Measurements from ENCODE around the gene TPO.
"Not testable (repeated sequence)": the region's sequence is repeated elsewhere in the genome, so short reads cannot be mapped to it uniquely, and the experiment has no call there.

Gene TPO

GRCh38 chr2:1405967-1406366 is 7.3 kb upstream of the TPO start:
- no peak for DNase-seq (ENCODE audit: low read depth)

- DNase-seq (ENCODE audit: low read depth) = no peak
These were observed 6.8 kb upstream of the TPO start for GRCh38 chr2:1406434-1406833.

- DNase-seq (ENCODE audit: low read depth) = no peak
These were observed 5.2 kb upstream of the TPO start for GRCh38 chr2:1407950-1408675.

GRCh38 chr2:1414121-1414520 is 858 bp downstream of the TPO start:
- no peak for DNase-seq (ENCODE audit: low read depth)

- not testable (repeated sequence) for DNase-seq (ENCODE audit: low read depth)
These were observed 1.6 kb downstream of the TPO start for GRCh38 chr2:1414901-1415300.

GRCh38 chr2:1415501-1415900 is 2.2 kb downstream of the TPO start:
- no peak for DNase-seq (ENCODE audit: low read depth)

- DNase-seq (ENCODE audit: low read depth) = no peak
These were observed 5.3 kb downstream of the TPO start for GRCh38 chr2:1418566-1418965.

- no peak for DNase-seq (ENCODE audit: low read depth)
These were observed 7.7 kb downstream of the TPO start for GRCh38 chr2:1420746-1421480.

- DNase-seq (ENCODE audit: low read depth) = no peak
These were observed 8.5 kb downstream of the TPO start for GRCh38 chr2:1421731-1422130.

GRCh38 chr2:1422131-1422530 is 8.9 kb downstream of the TPO start:
- no peak for DNase-seq (ENCODE audit: low read depth)

- DNase-seq (ENCODE audit: low read depth) = no peak
These were observed 9.5 kb downstream of the TPO start for GRCh38 chr2:1422716-1423285.

- DNase-seq (ENCODE audit: low read depth) = no peak
These were observed 13.8 kb downstream of the TPO start for GRCh38 chr2:1427086-1427485.

GRCh38 chr2:1429895-1430294 is 16.6 kb downstream of the TPO start:
- DNase-seq (ENCODE audit: low read depth) = no peak

GRCh38 chr2:1430491-1430890 is 17.2 kb downstream of the TPO start:
- DNase-seq (ENCODE audit: low read depth) = no peak

GRCh38 chr2:1431886-1432400 is 18.7 kb downstream of the TPO start:
- no peak for DNase-seq (ENCODE audit: low read depth)

GRCh38 chr2:1432726-1433125 is 19.5 kb downstream of the TPO start:
- no peak for DNase-seq (ENCODE audit: low read depth)

GRCh38 chr2:1436369-1436768 is 23.1 kb downstream of the TPO start:
- no peak for DNase-seq (ENCODE audit: low read depth)

- no peak for DNase-seq (ENCODE audit: low read depth)
These were observed 23.8 kb downstream of the TPO start for GRCh38 chr2:1437101-1437500.

- no peak for DNase-seq (ENCODE audit: low read depth)
These were observed 24.3 kb downstream of the TPO start for GRCh38 chr2:1437537-1437936.

- DNase-seq (ENCODE audit: low read depth) = no peak
These were observed 25.7 kb downstream of the TPO start for GRCh38 chr2:1438972-1439371.

- DNase-seq (ENCODE audit: low read depth) = no peak
These were observed 27.3 kb downstream of the TPO start for GRCh38 chr2:1440581-1440980.

- DNase-seq (ENCODE audit: low read depth) = no peak
These were observed 33.0 kb downstream of the TPO start for GRCh38 chr2:1446301-1446700.

- DNase-seq (ENCODE audit: low read depth) = no peak
These were observed 34.7 kb downstream of the TPO start for GRCh38 chr2:1448009-1448408.
